NCI-H510A treated with DMSO at 0.1 percent for 48 hours (cell line): ENCODE data around the gene ETS1.

Experiments
- DNase-seq: peaks from one replicate; lab custom pipeline; 2025; lab: John Stamatoyannopoulos, UW

Gene ETS1

DNA sequence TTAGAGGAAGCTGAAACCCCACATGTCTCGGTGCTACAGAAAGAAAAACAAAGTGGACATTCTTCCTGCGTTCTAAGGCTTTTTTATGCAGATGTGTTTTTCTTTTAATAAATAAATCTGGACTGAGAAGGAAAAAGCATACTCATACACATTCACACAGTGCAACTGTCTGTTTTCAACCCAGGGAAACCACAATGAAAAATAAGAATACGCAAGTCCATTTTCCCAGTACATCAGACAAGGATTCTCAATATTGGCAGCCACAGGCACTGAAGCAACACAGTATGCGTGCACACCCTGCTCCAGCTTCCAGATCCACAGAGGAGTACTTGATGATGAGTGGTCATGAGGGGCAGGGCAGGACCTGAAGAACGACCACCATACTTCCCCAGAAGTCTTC lies 86.9 kb downstream of the ETS1 start:
- no peak for DNase-seq

DNA sequence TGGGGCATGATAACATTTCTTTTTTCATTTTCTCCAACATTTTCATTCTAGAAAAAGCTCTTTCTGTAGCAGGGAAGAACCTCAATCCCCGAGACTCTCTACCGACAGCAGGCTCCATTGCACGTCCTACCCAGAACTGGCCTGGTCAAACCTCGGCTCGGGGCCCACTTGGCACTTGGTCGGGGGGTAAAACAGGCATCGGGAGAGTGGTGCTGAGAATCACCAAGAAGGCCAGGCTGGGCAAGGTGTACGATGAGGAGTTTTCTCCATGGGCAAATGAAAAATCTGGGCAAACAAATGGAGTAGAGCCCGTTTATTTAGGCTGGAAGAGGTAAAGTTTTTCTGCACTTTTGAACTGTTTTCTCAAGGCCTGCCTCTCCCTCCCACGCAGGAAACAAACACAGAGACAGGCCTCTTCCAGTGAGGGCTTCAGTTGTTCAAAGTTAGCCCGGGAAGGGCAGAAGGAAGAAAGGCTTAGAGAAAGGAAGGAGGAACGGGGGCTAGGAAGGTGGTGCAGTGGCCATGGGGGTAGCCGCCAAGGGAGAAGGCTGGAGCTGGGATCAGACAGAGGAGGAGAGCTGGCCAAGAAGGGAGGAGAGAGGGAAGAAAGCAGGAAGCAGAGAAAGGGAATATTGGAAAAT lies 87.6 kb downstream of the ETS1 start:
- DNase-seq = no peak

DNA sequence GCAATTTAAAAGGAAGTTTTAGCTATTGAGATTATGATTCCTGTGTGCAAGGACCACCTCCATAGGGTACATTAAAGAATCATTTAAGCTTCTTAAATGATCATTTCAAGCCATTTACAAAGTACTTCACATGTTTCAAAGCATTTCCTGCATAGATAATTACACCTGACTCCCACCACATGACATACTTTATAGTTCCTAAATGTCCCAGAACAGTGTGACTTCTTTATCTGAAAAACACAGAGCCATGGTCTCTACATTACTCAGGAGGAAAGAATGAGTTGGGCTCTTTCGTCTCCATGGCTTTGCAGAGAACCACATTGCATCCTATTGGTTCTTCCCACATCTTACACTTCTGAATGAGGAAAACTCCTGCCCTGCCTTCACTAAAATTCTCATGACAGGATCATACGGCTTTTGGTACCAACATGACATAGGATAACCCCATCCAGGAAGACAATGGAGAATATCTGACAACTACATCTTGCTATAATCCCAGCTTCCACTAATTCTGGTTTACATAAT lies 88.6 kb downstream of the ETS1 start:
- no peak for DNase-seq

DNA sequence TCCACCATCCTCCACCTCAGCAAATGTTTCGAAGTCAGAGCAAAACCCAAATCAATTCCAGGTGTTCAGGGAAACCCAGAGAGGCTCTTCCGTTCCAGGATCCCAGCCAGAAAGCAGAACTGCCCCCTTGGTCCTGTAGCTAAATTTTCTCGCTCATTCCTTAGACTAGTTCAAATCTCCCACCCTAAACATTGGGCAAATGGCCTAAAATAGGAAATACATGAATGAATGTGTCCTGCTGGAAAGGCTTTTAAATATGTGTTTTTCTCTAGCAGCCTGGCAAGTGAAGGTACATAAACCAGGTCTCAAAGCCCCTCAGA lies 89.6 kb downstream of the ETS1 start:
- DNase-seq = no peak

DNA sequence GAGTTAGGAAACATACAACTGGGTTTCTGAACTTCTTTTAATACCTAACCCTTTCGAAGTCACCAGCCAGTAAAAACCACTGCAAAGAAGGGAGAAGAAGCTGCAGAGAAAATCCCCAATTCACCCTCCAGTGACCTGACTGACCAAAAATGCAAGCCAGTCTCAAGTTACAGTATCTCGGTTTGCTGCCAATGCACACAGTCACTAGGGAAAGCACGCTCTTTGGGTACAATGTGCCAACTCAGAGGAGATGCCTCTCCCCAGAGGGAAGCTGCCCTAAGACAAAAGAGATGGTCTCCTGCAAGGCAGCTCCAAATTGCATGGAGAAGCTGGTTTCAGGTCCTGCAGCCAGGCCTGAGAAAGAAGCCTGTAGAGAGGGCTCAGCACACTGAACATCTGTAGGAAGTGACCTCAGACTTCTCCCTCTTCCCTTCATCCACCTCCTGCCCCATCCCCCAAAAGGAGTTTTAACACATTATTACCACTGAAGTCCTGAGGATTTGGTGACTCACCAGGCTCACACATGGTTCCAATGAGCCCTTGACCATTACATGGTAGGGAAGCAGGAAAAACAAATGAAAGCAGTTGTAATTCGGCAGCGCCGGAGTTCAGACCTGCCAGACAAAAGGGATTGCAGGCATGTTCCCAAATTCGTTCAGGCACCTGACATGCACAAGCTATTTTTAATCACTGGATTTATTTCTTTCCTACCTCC lies 90.1 kb downstream of the ETS1 start:
- peak; percentile 65 for DNase-seq

DNA sequence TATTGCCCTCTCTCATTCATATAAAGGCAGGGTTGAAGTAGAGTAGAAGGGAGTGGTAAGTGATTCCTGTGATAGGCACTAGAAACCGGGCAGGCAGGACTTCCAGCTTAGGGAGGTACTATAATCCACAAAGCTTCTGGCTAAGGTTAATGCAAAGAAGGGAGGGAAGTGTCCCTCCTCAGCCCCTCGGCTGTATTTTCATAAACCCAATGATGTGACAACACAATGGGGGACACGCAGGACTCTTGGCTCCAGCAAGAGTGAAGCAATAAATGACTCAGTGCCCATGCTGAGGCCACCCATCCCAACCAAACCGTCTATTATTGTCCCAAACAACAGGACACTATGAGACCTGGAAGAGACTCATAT lies 90.7 kb downstream of the ETS1 start:
- no peak for DNase-seq

DNA sequence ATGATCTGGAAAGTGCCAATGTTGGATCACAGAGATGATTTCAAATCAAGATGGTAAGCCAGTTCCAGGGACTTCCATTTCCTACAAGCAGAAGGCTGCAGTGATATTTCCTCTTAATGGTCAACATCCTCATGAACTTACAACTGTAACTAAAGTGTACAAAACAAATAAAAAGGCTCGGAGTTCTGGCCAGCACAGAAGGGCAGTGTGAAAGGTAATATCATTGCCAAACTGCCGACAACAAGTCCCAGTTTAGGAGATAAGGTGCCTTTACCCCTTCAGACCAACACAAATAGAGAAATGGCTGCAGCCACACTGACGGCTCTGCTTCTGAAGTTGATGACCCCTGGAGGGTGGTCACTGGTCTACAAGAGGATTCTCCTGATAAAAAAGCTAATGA lies 91.1 kb downstream of the ETS1 start:
- DNase-seq = no peak

DNA sequence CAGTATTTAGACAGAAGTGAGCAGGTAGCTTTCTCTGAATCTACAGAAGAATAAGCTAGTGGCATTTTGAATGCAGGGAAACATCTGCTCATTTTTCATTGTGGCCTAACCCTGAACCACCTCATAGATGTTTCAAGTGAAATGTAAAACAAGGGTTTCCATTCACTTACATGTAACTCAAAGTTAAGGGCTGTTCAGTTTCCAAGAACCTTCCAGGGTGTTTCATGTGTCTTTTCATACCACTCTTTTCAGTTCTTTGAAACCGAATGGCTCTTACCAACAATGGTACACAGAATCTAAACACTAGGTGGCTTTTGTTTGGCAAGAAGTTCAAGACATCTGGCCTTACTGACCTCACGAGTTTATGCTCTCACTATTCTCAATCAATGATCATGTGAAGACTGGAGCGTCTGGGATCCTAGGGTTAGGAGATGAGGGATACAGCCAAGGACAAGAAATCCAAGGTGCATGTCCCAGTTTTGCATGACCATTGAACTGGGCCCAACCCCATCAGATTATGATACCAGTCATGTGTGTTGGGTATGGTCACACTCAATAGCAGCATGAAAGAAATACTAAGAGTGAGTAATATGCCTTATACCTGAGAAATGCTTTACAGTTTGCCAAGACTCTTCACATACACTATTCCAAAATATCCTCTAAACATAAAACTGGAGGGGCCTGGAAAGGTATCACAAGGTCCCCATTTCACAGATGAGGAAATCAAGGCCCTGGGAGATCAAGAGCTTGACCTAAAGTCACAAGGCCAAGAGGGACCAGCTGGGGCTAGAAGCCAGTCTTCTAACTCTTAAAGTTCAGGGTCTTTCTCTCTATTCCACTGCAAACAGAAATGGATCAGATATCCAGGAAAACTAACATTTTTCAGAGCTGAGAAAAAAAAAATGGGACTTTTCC lies 92.7 kb downstream of the ETS1 start:
- no peak for DNase-seq

DNA sequence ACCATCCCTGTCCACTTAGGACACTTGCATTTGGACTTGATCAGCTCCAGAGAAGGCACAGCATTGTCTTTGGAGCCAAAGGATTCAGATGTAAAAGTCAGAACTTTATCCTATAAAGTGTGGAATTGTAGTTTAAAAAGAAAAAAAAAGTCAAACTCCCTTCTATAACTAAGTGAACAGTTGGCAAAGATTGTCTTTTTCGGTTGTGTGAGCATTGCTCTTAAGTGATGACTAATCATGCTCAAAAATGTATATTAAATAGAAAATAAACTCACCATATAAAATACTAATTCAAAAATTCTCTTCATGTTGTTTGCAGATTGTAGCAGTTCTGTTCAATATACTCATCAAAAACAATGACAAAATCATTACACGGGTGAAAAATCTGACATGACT lies 93.8 kb downstream of the ETS1 start:
- DNase-seq = no peak

DNA sequence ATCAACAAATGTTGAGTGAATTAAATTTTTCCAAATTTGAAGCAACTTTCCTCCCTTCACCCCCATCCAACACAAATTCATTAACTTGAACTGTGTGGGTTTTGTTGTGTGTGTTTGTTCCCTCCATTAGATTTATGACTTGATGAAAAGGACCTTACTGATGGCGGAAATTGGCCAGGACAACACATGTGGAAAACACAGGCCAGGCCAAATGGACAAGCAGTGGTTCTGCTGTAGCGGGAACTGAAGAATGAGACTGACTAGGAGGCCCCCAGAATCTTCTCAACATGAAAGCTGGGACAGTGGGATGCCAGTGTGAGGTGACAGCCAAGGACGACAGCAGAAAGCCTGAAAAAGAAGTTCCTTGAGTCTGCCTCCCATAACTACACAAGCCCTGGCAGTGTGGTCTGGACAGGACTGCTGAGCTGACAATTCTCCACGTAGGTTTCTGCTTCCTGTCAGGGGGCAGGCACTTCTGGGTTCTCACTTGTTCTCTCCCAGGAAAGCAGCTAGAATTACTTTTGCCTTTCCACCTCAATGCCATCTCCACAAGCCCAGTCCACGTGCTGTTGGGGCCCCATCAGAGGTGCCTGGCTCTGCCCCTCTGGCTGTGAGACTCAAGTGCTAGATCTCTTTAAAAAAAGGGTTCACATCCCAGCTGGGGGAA lies 94.3 kb downstream of the ETS1 start:
- peak; percentile 38 for DNase-seq

DNA sequence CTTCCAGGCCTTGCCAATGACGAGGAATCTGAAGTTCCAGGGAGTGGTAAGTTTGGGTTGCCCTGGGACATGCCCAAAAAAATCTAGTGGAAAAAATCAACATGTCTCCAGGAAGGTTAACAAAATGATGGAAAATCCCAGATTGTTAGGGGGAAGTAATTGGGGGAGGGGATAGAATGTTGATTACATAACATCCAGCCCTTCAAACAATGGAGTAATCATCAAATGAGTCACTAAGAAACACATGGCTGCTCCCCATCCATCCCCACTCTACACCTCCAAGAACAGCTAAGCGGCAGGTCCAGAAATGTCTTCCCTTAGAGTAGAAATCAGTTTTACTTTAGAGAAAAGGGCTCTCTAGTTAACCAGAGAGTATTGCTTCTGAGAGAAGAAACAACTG lies 94.9 kb downstream of the ETS1 start:
- no peak for DNase-seq

DNA sequence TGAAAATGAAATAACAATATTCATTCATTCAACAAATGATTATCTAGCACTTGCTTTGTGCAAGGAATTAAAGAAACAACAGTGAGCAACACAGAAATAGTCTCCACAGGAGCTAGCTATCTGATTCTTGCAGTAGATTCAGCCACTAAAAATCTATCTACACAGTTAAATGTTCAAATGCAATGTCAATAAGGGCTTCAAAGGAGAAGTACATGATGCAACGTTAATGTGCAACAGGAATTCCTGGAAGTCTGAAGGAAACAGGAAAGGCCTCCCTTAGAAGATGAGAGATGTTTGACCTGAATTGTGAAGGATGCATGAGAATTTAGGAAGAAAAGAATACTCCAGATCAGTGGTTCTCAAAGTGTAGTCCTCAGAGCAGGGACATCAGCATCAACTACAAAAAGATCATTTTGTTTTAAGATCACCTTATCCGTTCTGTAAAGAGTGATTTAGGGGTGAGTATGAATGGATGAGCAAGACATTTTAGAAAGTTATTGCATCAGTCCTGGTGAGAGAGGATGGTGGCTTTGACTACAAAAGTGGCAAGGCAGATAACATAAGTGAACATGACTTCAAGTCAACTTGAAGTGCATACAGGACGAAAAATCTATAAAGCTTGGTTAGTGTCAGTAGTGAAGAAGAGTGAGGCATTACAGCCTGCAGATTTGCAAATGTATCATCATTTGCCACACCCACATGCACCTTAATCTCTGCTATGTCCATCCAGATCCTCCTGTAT lies 96.0 kb downstream of the ETS1 start:
- peak; percentile 64 for DNase-seq

DNA sequence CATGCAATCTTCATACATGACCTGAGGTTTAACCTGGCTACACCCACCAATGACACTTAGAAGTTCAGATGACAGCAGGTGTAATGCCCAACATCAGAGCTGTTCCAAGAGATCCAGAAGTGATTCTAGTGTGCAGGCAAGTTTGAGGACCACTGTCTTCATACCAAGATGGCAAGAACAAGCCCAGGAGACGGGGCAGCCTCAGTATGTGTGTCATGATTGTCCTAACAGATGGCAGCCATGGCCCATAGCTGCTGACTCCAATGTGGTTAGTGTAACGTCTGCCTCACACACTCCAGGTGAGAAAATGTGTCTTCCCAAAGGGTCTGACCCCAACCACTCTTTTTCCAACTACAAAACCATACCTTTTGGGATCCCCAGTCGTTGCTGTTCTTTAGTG lies 97.3 kb downstream of the ETS1 start:
- no peak for DNase-seq

DNA sequence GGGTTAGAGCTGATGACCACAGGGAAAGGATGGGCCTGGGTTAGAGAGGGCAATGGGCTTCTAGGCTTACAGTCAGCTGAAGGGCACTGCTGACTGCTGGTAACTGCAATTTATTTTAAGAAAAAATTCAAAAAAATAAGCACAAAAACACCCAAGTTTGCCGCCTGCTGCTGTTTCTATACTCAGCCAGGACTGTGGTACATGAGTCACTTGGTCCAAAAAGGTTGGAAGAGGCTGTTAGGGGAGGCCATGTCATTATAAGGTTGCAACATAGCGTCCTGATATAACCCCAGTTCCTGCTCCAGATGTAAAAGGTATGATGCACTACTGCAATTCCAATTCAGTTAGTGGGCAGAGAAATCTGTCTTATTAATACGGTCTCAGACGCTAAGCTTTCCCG lies 98.9 kb downstream of the ETS1 start:
- DNase-seq = no peak

DNA sequence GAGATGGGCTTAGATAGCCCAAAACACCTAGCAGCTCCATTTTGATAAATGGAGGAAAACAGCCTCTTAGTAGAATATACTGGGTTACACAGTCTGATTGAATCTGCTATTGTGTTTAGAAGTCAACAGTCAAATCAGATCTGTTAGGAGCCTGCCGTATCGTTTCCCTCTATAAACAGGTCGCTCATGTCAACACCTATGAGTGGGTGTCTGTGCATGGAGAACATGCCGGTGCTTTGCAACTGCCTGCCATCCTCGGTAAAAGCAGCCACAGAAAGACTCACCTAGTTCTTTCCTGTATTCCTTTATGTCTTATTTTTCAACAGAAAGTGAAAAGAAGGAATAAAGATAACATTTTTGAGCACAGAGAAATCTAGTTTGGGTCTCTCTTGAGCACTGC lies 99.4 kb downstream of the ETS1 start:
- DNase-seq = no peak

DNA sequence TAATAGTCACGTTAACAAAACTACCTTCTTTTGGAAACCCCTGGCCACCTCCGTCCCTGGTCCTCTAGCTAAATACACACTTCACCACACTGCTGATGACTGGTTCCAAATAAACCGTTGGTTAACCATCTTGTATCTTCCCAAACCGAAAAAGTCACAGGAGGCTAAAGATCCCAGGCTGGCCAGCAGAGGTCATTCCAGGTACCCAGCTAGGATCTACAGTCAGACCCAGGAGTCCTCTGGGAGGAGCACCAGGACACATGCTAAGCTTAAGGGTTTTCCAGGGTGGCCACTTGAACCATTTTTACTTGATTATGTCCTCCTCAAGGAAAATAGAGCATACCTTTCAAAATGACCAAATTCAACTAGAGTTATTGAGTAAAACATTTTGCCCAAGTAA lies 103.2 kb downstream of the ETS1 start:
- DNase-seq = no peak

DNA sequence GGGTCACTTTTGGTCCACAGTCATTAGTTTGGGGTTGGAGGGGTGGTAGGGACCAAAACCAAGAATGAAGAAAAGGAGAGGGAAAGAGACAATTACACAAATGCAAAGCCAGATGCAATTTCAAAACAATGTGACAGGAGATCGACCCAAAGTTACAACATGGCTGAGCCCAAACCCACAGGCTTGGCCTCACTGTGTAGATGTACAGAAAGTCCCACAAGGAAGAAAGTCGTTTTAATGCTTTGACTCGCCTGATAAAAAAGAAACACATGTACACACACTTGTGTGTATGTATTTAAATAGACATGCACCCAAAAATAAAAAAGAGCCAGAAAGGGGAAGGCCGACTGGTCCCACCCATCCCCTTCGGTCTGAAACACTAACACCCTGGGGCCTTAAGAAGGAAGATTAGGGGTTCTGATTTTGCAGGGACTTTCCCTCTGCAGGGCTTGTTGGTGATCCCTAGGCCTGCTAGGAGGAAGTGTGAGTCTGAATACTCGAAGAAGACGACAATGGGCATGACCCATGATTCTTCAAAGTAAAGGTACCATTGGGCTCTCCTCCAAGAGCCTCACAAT lies 104.1 kb downstream of the ETS1 start:
- DNase-seq = no peak

DNA sequence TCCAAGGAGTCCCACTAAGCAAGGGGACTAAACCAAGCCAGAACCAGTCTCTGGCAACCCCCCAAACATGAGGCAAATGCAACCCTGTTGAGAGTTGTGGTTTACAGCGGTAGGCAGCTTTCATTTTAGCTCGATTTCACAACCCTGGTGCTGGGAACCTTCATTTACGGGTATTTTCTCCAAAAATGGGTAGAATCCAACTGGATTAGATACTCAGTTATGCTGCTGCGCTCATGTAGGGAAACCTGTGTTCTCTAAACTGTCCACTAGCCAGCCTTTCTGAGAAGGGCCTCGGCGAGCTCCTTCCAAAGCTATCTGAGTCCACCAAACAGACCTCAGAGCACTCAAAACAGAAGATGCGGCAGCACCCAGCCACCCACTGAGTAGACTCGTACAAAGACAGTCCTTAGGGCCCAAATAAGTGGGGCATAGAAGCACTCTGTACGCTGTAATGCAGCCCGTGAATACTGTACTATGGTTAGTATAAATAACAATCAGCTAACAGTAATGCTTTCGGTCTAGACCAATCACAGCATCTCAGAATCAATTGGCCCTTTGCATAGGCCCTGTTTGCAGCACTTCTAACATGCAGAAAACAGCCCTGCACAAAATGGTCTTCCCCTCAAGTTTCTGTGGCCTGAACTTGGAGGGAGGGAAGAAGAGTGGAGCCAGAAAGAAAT lies 104.7 kb downstream of the ETS1 start:
- DNase-seq = no peak

DNA sequence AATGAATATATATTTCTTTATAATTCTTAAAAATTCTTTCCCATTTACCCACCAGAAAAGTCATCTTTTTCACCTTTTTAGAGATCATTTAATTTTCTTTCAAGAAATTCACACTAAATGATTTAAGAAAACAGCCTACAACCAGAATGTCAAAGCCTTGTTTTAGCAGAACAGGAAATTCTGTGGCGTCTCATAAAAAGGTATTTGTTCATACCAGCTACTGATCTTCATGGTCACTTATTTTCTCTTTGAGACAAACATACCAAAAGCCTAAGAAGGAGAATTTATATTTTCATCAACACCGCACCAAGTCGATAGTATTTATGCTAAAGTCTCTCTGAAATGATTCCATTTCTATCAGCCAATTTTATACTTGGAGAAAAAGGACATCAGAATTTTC lies 105.3 kb downstream of the ETS1 start:
- no peak for DNase-seq

DNA sequence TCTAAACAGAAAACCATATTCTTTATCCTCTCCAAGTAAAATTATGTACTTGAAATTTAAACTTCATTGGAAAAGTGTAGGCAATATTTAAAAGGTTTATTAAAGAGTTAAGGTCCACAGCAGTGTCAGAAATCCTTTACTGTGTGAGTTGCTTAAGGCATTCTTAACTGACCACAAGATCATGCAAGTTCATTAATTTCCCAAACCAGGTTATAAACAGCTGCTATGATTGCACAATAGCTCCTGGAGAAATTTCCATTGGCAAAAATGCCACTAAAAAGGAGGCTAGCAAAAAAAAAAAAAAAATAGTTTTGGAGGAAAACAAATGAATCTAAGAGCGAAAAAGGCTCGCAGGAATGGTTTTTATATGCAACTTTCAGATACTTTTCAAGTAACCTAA lies 106.2 kb downstream of the ETS1 start:
- DNase-seq = no peak

DNA sequence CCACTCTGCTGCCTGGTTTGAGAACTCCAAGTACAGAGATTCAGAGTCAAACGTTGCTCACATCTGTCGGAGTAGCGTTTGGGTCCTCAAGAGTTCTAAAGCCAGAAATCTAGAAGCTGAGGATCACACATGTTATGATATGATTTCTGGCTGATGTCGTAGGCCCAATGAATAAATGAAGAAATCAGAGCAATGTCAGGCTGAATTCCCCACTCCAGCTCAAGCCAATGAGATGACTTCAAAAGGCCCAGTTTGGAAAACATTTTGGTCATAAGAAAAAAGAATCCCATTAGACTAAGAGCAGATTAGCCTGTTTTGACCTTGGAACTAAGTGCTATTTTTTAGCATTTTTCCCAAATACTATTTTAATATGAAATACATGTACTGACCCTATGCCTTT lies 106.7 kb downstream of the ETS1 start:
- DNase-seq = no peak
